ENCODE data around the gene C9orf57.
A peak's percentile ranks its signal among the peaks of the same experiment; 100 is the strongest.
"Not testable (repeated sequence)": the region's sequence is repeated elsewhere in the genome, so short reads cannot be mapped to it uniquely, and the experiment has no call there.

The C9orf57 gene

GRCh38 chr9:72060513-72060912 lies at the start of gene C9orf57:
C9orf57 (minus strand) TSS chr9:72060613; CDS start chr9:72059331, 1,282 bp downstream.
- no peak for DNase-seq

- DNase-seq, result no peak
Measured at GRCh38 chr9:72102520-72102919, 42.1 kb upstream of the C9orf57 start.

DNA sequence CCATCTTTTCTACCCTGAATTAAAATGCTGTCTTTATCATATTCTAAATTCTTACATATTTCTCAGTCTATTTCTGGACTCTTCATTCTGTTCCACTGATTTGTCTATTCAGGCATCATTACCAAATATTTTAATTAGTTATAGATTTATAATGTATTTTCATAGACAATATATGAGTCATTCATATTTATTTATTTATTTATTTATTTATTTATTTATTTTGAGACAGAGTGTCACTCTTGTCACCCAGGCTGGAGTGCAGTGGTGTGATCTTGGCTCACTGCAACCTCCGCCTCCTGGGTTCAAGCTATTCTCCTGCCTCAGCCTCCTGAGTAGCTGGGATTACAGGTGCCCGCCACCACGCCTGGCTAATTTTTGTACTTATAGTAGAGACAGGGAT lies 35.1 kb upstream of the C9orf57 start:
- DNase-seq, result not testable (repeated sequence)

GRCh38 chr9:72092820-72093219 lies 32.4 kb upstream of the C9orf57 start:
- no peak for DNase-seq

- DNase-seq, result no peak
Measured at GRCh38 chr9:72089451-72090130, 29.2 kb upstream of the C9orf57 start.

DNA sequence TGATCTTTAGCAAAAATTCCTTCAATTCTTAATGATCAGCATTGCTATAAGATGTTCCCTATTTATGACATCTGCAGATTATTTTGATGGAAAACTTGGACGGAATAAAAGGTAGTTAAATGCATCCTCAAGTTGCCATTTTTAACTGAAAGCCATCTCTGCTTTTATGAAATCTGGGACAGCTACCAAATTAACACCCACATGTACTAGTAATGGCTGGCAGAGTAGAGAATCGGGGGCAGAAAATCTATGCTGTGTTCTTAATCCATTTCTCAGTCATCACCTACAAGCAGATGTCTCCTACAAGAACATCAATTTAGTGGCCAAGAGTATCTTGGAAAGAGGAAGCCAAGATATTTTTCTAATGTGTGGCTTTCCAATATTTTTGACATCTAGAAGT lies 22.1 kb upstream of the C9orf57 start:
- no peak for DNase-seq

DNA sequence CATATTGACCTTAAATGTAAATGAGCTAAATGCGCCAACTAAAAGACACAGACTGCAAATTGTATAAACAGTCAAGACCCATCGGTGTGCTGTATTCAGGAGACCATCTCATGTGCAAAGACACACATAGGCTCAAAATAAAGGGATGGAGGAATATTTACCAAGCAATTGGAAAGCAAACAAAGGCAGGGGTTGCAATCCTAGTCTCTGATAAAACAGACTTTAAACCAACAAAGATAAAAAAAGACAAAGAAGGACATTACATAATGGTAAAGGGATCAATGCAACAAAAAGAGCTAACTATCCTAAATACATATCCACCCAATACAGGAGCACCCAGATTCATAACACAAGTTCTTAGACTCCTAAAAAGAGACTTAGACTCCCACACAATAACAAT lies 14.3 kb upstream of the C9orf57 start:
- DNase-seq, result not testable (repeated sequence)

DNA sequence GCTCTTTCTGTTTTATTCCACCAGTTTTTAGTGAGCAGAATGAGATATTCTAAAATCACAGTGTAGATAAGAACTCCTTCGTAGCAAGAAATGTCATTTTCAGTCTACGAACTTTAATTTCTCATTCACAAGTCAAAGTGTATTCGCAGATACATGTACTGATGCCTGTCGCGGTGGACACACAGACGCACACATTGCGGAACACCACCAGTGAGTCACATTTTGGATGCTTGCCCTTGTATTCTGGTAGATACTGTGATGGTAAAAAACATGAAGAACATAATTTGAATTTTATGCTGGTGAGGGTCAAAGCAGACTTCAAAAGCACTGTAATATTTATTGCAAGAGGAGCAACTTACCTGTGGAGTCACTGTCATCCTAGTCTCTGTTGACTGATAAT lies 4.7 kb upstream of the C9orf57 start:
- peak; percentile 13 for DNase-seq

DNA sequence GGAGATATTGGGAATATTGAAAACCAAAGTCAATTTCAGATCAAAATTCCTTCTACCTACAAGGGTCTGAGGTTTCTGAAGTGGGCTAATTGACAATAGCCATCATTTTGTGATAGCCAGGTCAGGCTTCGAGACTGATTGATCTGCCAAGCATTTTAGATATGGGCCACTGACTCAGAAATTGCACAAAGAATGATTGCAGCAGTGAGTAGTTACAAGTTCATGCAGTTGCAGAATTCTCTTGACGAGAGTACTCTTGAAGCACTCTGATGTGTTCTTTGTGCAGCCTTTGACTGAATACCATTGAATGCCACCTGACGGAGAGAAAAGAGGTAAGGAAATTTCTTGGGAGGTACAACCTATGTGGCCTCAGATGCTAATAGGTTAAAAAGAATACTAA lies 8.3 kb downstream of the C9orf57 start:
- DNase-seq, result no peak

GRCh38 chr9:72048850-72049249 lies 11.6 kb downstream of the C9orf57 start:
- DNase-seq, result peak; percentile 35

DNA sequence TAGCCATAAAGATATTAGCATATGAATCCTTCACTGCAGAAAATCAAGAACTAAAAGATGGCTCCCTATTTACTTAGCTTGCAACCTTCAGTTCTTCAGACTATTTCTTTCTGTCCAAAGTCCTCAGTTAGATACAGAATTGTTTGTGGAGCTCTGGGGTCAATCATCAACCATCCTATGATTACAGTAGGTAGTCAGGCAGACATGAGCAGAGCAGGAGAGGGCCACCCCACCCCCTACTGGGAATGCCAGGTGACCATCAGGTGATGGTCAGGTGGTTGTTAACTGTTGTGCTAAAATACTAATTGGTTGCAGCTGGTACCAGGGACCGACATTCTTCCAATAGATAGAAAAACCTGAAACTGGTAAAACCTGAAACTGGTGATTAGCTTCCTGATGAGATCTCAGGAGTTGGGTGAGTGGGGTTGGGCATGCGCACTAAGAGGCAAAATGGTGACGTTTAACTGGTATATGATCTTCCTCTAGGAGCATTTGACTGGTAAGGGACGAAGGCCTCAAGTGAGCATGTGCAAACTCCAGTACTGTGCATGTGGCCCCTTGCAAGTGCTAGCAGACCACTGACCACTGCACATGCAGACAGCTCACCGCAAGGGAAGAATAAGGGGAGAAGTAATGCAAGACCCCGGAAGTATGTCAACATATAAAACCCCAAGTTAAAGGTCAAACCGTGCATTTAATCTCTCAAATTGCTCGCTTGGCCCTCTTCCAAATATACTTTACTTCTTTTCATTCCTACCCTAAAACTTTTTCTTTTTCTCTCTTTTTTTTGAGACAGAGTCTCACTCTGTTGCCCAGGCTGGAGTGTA lies 13.6 kb downstream of the C9orf57 start:
- no peak for DNase-seq

GRCh38 chr9:72044095-72044494 lies 16.3 kb downstream of the C9orf57 start:
- no peak for DNase-seq

GRCh38 chr9:72043576-72043975 lies 16.8 kb downstream of the C9orf57 start:
- no peak for DNase-seq

DNA sequence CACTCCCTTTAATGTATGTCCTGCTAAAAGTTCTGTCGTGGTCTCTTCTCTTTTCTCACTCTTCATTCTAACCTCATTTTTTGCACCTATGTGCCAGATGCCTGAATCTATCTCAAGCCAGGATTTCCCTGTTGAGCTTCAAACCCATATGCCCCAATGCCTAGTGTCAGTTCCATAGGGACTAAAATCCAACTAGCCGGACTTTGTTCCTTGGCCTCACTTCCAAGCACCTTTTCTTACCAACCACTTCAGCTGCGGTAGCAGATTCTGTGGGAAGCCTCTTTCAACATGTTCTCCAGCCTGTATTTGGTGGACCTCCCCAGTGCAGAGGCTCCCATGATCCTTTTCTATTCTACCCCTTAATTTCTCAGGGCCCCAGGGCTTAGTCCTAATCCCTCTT lies 17.5 kb downstream of the C9orf57 start:
- DNase-seq, result no peak

- DNase-seq, result peak; percentile 93
Measured at GRCh38 chr9:72041775-72042194, 18.6 kb downstream of the C9orf57 start.

- no peak for DNase-seq
Measured at GRCh38 chr9:72041369-72041768, 19.0 kb downstream of the C9orf57 start.

- DNase-seq, result no peak
Measured at GRCh38 chr9:72039532-72039931, 20.9 kb downstream of the C9orf57 start.

DNA sequence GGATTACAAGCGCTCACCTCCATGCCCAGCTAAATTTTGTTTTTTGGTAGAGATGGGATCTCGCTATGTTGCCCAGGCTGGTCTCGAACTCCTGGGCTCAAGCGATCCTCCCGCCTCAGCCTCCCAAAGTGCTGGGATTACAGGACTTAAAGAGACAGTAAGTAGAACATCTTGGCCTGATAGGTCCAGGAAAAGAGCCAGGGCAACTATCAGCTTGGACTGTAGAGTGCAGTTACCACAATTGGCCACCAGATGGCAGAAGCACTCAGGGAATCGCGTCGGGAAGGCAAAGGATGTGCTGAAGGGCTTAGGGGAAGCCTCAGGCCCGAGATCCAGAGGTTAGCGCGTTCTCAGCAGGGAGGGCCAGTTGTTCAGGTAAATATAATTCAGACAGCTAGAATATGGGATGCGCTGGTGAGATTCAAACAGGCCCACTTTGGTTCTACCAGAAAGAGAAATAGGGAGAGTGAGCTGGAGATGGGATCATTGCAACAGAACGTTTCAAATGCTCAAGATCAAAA lies 21.5 kb downstream of the C9orf57 start:
- peak; percentile 74 for DNase-seq

GRCh38 chr9:72038408-72038807 lies 22.0 kb downstream of the C9orf57 start:
- no peak for DNase-seq

DNA sequence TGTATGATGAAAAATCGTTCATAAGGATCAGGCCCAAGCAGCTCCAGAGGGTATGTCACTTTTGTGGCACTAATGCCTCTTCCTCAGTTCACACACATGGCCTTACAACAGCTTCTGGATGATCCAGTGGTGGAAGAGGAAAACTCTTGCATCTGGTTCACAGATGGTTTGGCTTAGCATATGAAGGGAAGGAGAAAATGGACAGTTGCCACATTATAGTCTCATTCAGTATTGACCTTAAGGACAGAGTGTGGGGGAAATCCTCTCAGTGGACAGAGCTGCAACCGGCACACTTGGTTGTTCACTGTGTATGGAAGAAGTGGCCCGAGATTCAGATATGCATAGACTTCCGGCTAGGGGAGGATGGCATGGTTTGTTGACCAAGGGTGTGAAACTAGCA lies 22.8 kb downstream of the C9orf57 start:
- DNase-seq, result no peak

- DNase-seq, result no peak
Measured at GRCh38 chr9:72030767-72031166, 29.6 kb downstream of the C9orf57 start.

DNA sequence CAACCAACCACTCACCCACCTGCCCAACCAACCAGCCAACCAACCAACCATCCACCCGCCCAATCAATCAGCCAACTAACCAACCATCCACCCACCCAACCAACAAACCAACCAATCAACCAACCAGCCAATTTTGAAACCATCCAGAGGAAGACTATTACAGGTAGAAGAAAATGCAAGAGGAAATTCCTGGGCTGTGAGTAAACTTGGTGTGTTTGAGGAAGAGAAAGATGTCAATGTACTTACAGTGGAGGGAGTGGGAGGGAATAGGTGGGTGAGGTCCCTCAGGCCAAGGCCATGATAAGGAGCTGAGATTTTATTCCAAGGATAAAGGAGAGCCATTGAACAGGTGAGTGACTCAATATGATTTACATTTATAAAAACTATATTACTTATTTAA lies 30.4 kb downstream of the C9orf57 start:
- DNase-seq, result no peak

DNA sequence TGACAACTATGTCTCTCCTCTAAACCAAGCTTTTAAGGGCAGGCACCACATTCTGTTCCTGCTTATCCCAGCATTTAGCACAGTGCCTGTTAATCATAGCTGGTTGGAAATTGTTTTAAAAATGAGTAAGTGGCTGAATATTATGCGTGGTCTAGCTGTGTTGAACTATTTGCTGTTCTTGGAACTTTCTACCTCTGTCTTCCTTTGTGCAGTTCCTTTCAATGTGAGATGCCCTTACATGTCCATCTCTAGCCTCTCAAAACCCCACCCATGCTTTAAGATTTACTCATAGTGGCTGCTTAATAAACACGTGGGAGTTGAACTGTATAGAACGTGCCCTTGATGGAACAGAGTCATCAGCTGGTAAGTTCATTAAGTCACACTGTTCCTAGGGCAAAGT lies 34.5 kb downstream of the C9orf57 start:
- DNase-seq, result peak; percentile 27

GRCh38 chr9:72023596-72023995 lies 36.8 kb downstream of the C9orf57 start:
- DNase-seq, result no peak
